CD4-positive, alpha-beta T cell treated with Interleukin-6 at 100 ng/mL for 8 hours (primary cell): Measurements from ENCODE around the gene LYZL4.

Source experiments
- DNase-seq: peaks from one replicate; pipeline ENCODE4 v3.0.0-alpha.2; 2020; ENCODE audit warnings: mixed read lengths, low spot score

LYZL4 gene

GRCh38 chr3:42425736-42426407, 15.5 kb upstream of the LYZL4 start:
- no peak for DNase-seq

- DNase-seq: no peak
These were observed 14.5 kb upstream of the LYZL4 start for GRCh38 chr3:42424911-42425310.

- no peak for DNase-seq
These were observed 11.7 kb upstream of the LYZL4 start for GRCh38 chr3:42421818-42422796.

- no peak for DNase-seq
These were observed 9.2 kb upstream of the LYZL4 start for GRCh38 chr3:42419563-42419962.

- no peak for DNase-seq
These were observed 2.2 kb upstream of the LYZL4 start for GRCh38 chr3:42412526-42413155.

GRCh38 chr3:42411429-42411828, 1.0 kb upstream of the LYZL4 start:
- DNase-seq: no peak

- no peak for DNase-seq
These were observed 2.3 kb downstream of the LYZL4 start for GRCh38 chr3:42408156-42408555.

GRCh38 chr3:42406727-42407450, 3.5 kb downstream of the LYZL4 start:
- no peak for DNase-seq

GRCh38 chr3:42405857-42406256, 4.6 kb downstream of the LYZL4 start:
- DNase-seq: no peak

GRCh38 chr3:42403737-42404136, 6.7 kb downstream of the LYZL4 start:
- DNase-seq: no peak

GRCh38 chr3:42402394-42403096, 7.9 kb downstream of the LYZL4 start:
- DNase-seq: no peak

- no peak for DNase-seq
These were observed 12.3 kb downstream of the LYZL4 start for GRCh38 chr3:42398080-42398479.

GRCh38 chr3:42397644-42398043, 12.8 kb downstream of the LYZL4 start:
- no peak for DNase-seq

GRCh38 chr3:42394579-42395288, 15.7 kb downstream of the LYZL4 start:
- no peak for DNase-seq

GRCh38 chr3:42387802-42388651, 22.4 kb downstream of the LYZL4 start:
- peak; percentile 37 for DNase-seq

GRCh38 chr3:42381551-42382082, 28.8 kb downstream of the LYZL4 start:
- no peak for DNase-seq

GRCh38 chr3:42377681-42378080, 32.7 kb downstream of the LYZL4 start:
- no peak for DNase-seq

- DNase-seq: no peak
These were observed 34.0 kb downstream of the LYZL4 start for GRCh38 chr3:42376344-42376798.

- no peak for DNase-seq
These were observed 35.1 kb downstream of the LYZL4 start for GRCh38 chr3:42375121-42375800.
